Fibroblast of upper back skin (primary cell): Measurements from ENCODE around the gene MAEA.

Experiments used
- DNase-seq: peaks from one replicate; pipeline ENCODE4 v3.0.0-alpha.2; 2013

MAEA gene

DNA sequence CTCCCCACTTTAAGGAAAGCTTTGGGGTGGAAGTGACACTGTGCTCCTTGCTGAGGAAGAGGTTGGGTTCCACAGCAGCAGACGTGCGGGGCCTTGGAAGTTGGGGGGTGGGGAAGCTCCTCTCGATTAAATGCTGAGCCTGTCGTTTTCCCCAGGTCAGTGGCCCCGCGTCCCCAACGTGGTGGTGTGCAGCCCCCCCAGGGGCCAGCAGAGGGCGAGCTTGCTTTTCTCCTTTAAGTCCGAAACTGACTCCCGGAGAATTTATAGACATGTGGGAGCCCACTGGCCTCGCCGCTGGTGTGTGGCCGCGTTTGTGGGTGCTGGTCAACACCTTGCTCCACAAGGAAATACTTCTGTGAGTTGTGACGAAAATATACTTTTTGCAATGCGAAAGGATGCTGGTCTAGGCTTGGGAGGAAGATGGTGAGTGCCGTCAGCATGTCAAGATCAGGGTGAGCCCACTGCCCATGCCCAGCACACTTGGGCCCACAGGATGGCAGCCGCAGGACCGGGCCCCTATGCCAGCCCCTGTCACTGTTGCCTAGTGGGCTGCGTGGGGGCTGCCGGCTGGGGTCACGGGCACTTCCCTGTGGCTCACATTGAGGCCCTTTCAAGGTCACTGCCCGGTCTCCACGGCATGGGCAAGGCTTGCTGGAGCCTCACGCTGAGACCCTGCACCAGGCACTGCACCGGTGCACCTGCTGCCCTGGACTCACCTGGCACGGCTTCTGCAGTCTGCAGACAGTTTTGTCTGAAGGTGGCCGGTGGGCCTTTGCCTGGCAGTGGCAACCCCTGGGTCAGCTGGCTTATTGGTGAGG, 66.7 kb downstream of the MAEA start:
- peak; percentile 49 for DNase-seq

DNA sequence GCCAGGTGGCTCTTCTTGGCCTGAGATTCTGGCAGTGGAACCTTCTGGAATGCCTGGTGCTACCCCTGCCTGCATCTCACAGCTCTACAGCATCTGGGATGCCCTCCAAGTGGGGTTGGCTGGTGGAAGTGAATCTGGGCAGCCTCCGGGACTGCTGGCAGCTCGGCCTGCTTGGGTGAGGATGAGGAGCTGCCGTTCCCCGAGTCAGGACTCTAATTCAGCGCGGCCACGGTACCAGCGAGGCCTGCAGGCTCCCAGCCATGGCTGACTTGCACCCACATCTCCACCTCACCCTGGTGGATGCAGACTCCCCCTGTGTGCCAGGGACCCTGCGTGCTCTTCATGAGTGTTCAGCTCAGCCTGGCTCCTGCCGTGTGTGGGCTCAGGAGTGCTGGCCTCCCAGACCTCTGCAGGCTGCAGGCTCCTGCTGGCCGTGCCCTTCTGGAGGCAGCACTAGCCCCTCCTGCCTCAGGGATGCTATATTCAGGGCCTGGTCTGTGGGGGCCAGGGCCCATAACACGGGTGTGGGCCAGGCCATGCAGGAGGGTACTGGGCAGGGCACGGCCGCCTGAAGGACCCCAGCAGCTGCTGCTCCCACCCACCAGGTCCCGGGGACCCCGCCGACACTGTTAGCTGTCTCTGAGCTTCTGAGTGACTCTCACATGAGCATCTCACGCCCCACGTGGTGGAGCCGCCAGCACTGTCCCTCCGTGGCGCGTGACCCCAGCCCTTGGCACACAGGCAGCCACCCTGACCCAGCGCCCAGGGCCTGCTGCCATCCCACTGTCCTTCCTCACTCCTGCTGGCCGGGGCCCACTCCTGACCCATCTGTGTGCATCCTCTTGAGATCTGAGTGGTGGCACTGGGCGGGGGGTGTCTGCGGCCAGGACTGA, 67.9 kb downstream of the MAEA start:
- no peak for DNase-seq

DNA sequence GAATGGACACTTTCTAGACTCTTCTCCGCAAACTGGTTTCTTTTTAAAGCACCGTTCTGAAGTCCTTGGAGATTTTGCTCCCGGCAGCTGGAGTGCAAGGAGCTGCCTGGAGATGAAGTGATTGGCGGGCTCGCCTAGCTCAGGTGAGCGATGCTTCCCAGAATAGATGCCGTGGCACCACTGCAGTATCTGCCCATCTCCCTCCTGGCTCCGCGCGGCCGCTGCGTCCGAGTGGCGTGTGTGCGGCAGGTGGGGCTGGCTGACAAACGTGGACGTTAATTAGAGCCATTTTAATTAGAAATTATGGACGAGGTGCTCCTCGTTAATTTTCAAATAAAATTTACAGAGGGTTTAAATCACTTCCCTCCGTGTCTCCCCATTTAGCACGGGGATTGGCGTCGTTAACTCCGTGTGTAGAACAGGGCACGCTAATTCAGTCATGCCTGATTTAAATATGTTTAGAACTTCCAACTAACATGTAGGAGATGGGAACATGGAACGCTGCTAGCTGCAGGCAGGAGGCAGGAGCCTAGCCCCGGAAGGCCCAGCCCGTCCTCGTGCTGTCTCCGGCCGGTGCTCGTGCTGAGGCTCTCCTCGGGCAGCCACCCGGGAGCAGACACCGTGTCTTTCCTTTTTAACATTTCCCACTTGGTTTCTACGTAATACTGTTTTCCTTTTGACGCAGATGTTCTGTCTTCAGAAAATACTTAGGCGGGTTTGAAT, 68.9 kb downstream of the MAEA start:
- DNase-seq: no peak

DNA sequence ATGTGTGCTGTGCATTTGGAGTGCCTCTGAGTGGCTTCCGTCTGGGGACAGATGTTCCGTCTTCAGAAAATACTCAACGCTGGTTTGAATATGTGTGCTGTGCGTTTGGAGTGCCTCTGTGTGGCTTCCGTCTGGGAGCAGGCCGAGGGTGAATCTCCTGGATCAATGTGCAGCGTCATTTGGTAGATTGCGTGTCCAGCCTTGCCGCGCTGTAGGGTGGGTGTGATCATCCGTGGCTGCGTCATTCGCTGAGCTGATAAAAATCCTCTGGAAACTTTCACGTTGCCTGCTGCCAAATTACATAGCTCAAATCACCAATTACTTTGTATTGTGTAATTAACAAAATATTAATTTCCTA, 69.4 kb downstream of the MAEA start:
- DNase-seq: peak; percentile 37

DNA sequence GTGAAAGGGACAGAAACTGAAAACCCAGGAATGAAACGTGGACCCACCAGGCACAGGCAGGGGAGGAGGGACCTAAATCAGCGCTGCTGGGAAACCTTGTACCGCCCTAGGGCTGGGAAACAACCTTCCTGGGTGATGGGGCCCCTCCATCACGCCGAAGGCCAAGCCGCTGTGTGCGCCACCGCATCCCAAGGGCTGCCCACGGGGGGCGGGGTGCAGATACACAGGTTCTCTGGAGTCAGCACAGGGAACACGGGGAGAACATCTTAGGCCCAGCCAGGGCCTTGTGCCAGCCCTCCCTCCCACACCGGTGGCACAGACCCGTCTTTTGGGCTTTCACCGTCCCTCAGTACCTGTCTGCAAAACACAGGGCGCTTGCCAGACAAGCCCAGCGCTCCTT, 70.3 kb downstream of the MAEA start:
- DNase-seq: no peak

DNA sequence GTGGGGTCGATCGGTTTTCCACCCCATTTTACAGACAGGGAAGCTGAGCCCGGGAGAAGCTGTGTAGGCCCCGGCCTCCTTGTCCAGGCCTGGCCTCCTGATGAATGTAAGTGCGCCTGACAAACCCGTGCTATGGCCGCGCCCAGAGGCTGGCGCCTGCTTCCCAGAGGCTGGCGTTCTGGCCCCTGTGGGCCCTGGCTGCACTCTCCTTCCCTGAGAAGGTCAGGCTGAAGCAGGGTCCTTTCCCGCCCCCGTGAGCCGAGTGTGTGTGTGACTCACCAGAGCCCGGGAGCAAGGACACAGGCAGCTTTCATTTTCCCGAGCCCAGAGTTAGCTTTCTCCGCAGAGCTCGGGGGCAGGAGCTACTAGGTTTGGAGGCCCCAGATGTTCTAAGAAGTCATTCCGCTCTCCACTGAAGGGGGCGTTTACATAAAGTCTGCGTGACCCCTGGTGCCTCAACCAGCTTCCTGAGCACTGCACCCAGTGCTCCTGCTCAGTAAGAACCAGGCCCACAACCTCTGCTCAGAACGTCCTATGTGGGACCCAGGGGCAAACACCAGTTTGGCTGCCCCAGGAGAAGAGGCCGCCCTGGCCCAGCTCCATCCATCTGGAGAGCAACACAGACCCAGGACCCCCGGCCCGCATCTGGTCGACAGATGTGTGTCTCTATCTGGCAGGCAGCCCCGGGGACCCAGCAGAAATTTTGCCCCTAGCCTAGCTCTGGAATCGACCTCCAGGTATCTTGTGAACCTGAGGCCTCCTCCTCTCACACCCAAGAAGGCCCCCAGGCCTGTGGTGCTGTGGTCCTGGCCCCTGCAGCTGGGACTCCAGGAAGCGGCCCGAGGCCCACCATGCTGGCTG, 71.0 kb downstream of the MAEA start:
- DNase-seq: peak; percentile 64

DNA sequence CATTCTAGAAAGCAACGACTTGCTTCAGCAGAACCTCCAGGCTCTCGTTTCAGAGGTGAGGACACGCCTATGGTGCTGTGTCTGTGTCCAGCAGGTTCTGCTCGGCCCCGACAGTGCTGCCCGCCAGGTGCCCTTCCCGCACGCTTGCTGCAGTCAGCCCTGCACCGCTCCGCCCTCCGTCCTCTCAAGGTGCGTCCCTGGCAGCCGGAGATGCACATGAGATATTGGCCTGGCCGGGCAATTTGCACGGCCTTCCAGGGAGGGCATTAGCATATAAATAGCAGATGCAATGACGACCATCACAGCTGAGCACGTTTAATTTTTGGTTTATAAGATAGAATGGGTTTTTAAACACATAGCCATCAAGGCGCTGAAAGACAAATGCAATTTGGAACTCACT, 71.7 kb downstream of the MAEA start:
- no peak for DNase-seq

DNA sequence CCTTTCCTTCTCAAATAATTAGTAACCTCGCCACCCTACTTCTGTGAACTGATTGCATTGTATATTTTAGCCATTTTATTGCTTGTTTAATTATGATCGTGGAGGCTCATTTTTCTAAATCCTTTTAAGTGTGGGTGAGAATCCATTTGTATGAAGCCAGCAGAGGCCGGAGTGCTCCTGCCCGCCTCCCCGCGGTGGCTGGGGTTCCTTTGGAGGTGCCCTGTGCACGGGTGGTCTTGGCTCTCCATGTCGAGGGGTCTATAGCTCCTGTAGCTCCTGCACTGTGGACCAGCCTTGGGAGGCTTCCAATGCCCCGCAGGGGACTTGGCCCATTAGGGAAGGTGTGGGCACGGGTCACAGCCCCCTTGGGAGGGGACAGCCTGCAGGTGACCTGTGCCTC, 72.4 kb downstream of the MAEA start:
- no peak for DNase-seq

DNA sequence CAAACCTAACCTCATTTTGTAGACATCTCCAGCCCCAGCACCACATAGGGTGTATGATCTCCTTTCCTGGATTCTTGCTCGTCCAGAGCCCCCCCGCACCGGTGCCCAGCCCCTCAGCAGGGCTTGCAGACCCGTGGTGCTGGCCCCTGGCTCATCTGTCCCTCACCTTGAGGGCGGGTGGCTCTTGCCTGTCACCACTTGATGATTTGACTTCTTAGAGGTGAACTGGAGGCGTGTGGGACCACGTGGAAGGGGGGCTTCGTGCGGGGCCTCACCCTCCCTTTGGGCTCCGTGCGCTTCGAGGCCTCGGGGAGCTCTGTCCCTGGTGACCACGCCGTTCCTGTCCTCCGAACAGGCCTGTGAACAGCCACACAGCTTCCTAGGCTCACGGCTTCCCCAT, 72.8 kb downstream of the MAEA start:
- DNase-seq: no peak

DNA sequence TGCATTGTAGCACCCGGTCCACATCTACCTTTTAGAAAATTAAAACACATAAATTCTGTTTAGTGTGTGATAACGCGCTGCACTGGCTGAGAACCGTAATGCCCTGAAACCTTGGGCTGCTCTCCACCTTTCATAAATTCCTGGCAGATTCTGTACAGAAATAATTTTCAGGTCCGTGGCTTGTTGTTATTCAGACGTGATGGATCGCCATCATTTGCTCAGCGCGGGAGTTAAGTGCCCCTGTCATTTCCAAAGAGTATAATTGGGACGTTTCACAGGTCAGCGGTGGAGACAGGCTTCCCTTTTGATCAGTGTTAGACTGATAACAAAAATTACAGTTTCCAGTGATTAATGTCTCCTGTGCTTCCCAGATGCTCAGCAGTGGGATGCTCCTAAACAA, 73.8 kb downstream of the MAEA start:
- no peak for DNase-seq

DNA sequence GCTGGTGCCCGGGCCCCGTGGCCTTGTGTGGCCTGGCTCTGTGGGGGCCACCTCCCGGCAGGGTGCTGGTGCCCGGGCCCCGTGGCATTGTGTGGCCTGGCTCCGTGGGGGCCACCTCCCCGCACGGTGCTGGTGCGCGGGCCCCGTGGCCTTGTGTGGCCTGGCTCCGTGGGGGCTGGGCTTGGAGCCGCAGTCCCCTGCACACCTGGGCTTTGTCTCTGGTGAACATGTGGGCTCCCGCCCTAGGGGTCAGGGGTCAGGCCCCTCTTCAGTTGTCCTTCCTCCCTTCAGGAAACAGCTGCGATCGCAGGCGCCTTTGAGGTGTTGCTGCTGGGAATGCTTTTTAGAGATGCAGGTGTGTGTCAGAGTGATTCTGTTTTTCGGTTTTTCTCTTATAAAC, 74.5 kb downstream of the MAEA start:
- DNase-seq: no peak

DNA sequence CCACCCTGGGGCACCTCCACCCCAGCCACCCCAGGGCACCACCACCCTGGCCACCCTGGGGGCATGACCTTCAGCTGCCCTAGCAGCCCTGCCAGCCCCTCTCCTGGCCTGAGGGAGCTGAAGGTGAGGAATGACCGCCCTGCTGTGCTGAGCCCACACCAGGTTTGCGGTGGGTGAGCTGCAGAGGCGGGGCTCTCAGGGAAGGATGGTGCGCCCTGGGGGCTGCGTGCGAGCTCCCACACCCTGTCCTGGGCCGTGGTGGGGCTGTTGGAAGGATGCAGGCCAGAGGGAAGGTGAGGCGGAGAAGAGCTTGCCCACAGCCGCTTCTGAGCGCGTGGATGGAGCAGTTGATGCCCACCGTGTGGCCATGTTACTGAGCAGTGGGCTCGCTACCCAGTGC, 75.1 kb downstream of the MAEA start:
- no peak for DNase-seq

DNA sequence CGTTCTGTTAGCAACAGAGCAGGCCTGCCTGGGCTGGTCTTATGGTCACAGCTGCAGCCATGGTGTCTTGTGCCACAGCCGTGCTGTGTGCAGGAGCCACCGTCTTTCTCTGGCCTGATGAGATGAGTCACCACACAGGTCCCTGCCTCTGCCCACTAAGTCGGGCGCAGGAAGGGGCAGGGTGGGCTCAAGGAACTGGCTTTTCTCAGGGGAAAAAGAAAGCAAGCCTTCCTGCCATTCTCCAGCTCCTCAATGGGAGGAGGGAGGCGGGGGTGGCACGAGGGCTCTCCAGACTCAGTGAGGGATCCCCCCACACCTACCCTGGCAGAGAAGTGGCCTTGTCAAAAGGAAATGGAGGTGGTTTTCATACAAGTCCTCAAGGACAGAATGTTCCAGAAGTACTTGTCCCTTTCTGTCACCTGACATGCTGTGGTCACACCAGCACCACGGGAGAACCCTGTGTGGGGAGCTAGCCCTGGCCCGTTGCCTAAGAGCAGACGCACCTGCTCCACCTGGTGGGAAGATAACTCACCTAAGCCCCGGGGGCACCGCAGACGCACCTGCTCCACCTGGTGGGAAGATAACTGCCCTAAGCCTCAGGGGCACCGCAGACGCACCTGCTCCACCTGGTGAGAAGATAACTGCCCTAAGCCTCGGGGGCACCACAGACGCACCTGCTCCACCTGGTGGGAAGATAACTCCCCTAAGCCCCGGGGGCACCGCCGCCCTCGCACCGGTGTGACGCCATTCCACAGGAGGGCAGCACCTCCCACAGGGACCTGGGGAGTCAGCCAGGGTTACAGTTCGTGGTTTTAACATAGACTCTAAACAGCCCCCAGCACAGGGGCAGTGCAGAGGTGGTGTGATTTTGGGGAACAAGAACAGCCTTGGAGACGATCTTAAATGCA, 75.8 kb downstream of the MAEA start:
- DNase-seq: no peak

DNA sequence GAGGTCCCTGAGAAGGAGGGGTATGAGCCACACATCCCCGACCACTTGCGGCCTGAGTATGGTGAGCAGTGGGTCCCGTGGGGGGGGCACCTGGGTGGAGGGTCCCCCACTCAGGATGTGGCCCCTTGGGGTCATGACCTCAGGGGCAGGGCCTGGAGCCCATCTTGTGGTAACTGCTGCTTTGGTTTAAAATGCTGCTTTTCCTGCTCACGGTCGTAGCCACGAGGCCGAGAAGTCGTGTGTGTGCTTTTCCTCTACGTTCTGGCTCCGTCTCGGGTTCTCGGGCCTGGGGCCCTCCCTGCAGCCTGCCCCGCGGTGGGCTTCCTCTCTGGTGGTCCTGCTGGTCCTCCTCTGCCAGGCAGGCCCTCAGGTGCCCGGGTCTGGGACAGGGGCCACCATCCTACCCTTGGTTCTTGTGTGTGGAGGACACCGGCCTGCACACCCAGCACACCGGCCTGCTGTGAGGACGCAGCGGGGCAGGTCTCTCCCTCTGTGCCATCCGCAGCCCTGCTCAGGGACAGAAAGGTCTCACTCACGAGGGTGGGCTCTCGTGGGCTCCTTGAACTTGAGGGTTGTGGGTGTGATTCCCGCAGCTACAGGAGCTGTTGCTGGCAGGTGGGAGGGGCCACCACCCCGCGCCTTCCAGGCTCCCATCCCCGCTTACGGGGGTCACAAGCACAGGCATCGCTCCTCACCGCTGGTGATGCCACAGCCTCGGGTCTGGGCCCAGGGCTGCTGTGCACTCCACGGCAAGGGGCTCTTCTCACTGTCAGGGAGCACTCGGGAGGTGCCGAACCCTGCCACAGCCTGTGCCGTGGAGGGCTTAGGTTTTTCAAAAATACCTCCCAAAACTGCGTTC, 76.9 kb downstream of the MAEA start:
- no peak for DNase-seq

DNA sequence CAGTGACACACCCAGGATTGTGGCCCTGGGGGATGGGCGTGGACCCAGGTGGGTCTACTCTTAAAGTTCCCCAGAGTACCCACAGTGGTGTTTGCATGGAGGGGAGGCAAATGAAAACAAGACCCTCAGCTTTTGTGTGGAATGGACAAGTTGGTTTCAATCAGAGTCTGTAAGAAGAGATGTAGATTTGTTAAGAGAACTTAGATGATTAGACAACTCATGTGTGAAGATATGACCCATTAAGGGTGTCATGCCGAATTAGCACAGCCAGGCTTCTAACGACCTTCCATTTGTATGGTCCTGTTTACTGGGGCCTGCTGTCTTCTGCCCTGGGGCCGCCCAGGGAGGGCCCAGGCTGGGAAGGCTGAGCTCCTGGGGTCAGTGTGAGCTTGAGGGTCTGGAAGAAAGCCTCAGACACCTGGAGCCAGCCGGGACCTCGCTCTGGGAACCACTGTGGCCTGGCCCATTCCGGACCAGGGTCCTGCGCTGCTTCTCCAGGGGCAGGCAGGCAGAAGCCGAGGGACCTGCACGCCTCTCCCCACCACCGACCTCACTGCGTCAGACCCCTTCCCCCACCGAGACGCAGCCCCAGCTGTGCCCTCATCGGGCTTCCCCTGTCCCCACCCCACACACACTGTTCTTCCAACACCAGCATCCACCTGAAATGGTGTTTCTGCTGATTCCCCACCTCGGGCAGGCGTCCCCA, 77.7 kb downstream of the MAEA start:
- DNase-seq: no peak

DNA sequence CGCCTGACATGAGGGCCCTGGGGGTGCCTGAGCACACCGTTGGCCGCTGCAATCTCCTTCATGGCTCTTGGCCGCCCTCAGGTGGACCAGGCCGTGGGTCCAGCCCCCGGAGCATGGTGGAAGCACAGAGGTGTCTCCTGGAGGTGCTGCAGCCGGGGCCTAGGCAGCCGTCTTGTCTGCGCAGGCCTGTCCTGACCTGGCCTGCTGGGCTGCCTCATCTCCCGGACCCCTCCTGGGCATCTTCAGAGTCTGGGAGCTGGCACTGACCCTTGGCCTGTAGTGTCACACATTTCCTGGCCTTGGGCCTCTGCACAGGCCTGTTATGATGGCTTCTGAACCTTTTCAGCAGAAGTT, 78.2 kb downstream of the MAEA start:
- DNase-seq: no peak

DNA sequence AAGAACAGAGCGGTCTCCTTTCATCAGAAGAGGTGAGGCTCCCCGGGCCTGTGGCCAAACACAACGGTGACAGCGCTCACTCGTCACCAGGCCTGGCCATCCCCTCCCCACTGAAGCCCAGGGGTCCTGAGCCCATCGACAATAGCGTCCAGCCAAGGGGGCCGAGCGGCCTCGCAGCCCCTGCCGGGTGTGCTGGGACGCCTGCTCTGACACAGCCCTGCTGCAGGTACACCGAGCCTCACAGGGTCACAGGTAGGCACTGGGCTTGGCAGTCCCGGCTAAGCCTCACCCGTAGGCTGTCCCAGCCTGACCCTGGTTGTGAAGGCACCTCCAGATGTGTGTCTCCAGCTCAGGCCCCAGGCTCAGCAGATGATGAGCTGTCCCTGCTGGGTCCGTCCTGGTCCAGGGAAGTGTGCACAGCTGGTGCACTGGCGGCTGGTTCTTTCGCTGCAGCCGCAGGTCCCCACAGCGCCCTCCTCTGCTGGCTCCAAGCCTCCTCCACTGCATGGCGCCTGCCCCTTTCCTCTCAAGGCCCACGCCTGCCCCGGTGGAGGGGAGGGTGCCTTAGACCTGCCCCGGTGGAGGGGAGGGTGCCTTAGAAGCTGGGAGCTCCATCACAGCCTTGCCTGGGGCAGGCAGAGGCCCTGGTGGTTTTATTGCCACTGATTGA, 78.9 kb downstream of the MAEA start:
- DNase-seq: no peak

DNA sequence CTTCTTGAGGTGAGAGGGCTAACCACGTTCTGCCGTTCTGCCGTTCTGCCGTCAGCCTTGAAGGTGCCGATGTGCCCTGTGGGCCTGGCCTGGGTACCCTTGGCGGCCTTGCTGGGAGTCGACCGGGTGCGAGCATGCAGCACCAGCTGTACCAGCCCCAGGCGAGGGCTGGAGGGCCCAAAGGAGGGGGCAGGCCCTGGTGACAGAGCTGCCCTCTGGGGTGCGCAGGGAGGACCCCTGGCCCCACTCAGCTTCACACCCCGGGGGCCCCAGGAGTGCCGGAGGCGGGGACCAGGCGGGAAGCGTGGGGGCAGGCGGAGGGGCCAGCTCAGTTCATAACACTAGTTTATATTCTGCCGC, 79.4 kb downstream of the MAEA start:
- DNase-seq: no peak

DNA sequence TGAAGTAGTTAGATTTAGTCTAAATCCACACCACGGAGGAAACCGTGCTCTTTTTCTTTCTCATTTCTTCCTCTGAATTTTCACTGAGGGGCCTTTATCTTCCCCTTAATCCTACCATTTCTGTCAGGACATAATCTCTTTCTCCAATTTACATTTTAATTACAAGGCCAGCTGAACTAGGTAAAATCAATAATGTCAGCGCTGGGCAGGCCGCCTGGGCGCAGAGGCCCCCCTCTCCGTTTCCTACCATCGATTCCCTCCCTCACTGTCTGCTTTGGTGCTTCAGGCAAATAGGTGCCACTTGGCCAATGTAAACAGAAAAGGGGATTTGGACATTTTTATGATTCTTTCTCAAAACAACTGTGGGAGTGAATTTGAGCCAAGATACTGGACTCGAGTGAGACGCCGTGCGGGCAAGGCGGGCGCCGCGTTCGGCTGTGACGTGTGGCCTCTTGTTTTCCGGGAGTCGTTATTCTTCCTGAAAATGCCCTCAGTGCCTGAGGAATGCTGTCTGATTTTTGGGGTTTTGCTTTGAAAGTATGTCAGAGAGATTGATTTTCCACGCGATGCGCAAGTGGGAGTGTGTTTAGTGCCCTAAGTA, 79.9 kb downstream of the MAEA start:
- no peak for DNase-seq
